K562 (cell line): Measurements from ENCODE around the gene ANO2. TPM values are rescaled to one million over a fixed set of nuclear protein-coding genes. Genes with fewer than 3 reads are reported as not detected.

Source experiments
- ATAC-seq: fragments of 200-7000 bp; cut with Tn5 transposase; 3 replicates; pipeline ENCODE4 v1.9.1; 2020; ENCODE audit warnings: moderate library complexity
- BruUV-seq: library from RNA; stranded (reverse); fragments of 400-500 nt; replicated peaks from 2 replicates; lab custom pipeline; 2021; lab: Mats Ljungman, UMichigan
- CTCF ChIA-PET: fragments of 300-600 bp; formaldehyde crosslinking; extraction: SDS; loops from one replicate; lab custom pipeline; 2021; ENCODE audit warnings: low intra/inter-chr PET ratio; lab: Yijun Ruan, JAX
- POLR2A ChIA-PET: fragments of 300-600, 350-650 bp; sonication (Branson Sonifier 250); formaldehyde crosslinking; extraction: SDS; loops from one replicate; lab custom pipeline; 2021; ENCODE audit warnings: antibody characterized with exemption, inconsistent platforms; lab: Yijun Ruan, JAX
- DNase-seq, 4 experiments: peaks; one replicate each; pipeline versions ENCODE4 v3.0.0 to v3.0.0-alpha.2; 2011 to 2018; ENCODE audit warnings: low spot score in 3 of 4, mixed read lengths in 3 of 4; ENCODE audit errors: extremely low read depth in 1 of 4
- FAIRE-seq: peaks from 2 replicates; lab custom pipeline; 2011; peaks lifted over from hg19 to GRCh38; lab: Jason Lieb, UNC
- H2AFZ ChIP-seq: 2 replicates; pipeline ENCODE4 v1.6.0; 2011; ENCODE audit warnings: low read depth, low read length, control low read depth, inconsistent platforms
- H3K27ac ChIP-seq: fragments of 200-600 bp; 3 replicates; pipeline ENCODE4 v1.8.0; 2011; ENCODE audit warnings: low read depth, mild to moderate bottlenecking, control low read depth, inconsistent platforms, low read length, moderate library complexity, mixed read lengths; ENCODE audit errors: extremely low read depth
- H3K27me3 ChIP-seq, 2 experiments: fragments of 300-600 bp in 1 of 2; 2 replicates in 1 of 2; 3 replicates in 1 of 2; pipeline versions ENCODE4 v1.6.0 to v1.8.0; 2011; ENCODE audit warnings: inconsistent platforms in 2 of 2, low read length in 2 of 2, mild to moderate bottlenecking in 1 of 2, mixed read lengths in 1 of 2, moderate library complexity in 1 of 2; ENCODE audit not compliant: control insufficient read depth in 2 of 2, insufficient read depth in 2 of 2
- H3K36me3 ChIP-seq: fragments of 300-600 bp; 3 replicates; pipeline ENCODE4 v1.8.0; 2011; ENCODE audit warnings: mild to moderate bottlenecking, low read length, inconsistent platforms; ENCODE audit not compliant: control insufficient read depth, insufficient read depth
- H3K4me1 ChIP-seq, 2 experiments: fragments of 200-600 bp in 1 of 2; replicated peaks in 1 of 2; 2 replicates in 1 of 2; 3 replicates in 1 of 2; pipeline versions ENCODE4 v1.5.1 to v1.8.0; 2011; ENCODE audit warnings: inconsistent platforms in 2 of 2, low read length in 2 of 2, mild to moderate bottlenecking in 1 of 2, mixed read lengths in 1 of 2, moderate library complexity in 1 of 2; ENCODE audit not compliant: control insufficient read depth in 2 of 2, insufficient read depth in 2 of 2
- H3K4me2 ChIP-seq: 2 replicates; pipeline ENCODE4 v1.6.1; 2011; ENCODE audit warnings: low read length, control low read depth, inconsistent platforms, mixed read lengths; ENCODE audit not compliant: insufficient read depth
- H3K4me3 ChIP-seq: fragments of 200-600 bp; sonication (generic), shearing (Covaris generic); 2 replicates; pipeline ENCODE4 v1.5.1; 2016; ENCODE audit warnings: control low read depth, inconsistent platforms
- H3K79me2 ChIP-seq: fragments of 200-600 bp; 3 replicates; pipeline ENCODE4 v1.8.0; 2011; ENCODE audit warnings: low read length, inconsistent platforms; ENCODE audit not compliant: control insufficient read depth, insufficient read depth
- H3K9ac ChIP-seq, 2 experiments: 2 replicates each; pipeline versions ENCODE4 v1.6.0 to v1.6.1; 2011; ENCODE audit warnings: low read depth in 2 of 2, low read length in 2 of 2, control low read depth in 1 of 2, inconsistent platforms in 1 of 2, mild to moderate bottlenecking in 1 of 2, mixed read lengths in 1 of 2; ENCODE audit not compliant: insufficient read depth in 1 of 2
- H3K9me1 ChIP-seq: one replicate; pipeline ENCODE4 v1.6.0; 2011; ENCODE audit warnings: inconsistent platforms, mild to moderate bottlenecking, low read length, moderate library complexity; ENCODE audit not compliant: control insufficient read depth, insufficient read depth
- H3K9me3 ChIP-seq: replicated peaks from 2 replicates; pipeline ENCODE4 v1.5.1; 2011; ENCODE audit warnings: low read depth, low read length, inconsistent platforms; ENCODE audit not compliant: control insufficient read depth, insufficient read depth
- H4K20me1 ChIP-seq: replicated peaks from 2 replicates; pipeline ENCODE4 v1.6.1; 2011; ENCODE audit warnings: low read length, inconsistent platforms, mixed read lengths; ENCODE audit not compliant: control insufficient read depth, insufficient read depth
- ELF1 ChIP-seq: fragments of 200-800 bp; sonication (Bioruptor generic); IDR thresholded peaks from 2 replicates; pipeline ENCODE4 v1.6.1; 2016; ENCODE audit warnings: missing genetic modification characterization, missing compliant biosample characterization
- MBD2 ChIP-seq: sonication (generic); IDR thresholded peaks from 2 replicates; pipeline ENCODE4 v1.6.1; 2016; ENCODE audit warnings: low read depth, borderline replicate concordance
- MITF ChIP-seq: IDR thresholded peaks from 2 replicates; pipeline ENCODE4 v1.6.1; 2014; ENCODE audit warnings: antibody characterized with exemption
- TRIM25 ChIP-seq: fragments of 450-650 bp; IDR thresholded peaks from 2 replicates; pipeline ENCODE4 v1.7.0; 2016; ENCODE audit warnings: borderline replicate concordance
- WGBS: fragments of 100-300 bp; shearing (Covaris generic); methylation state at CpG from one replicate; pipeline ENCODE4 v1.1.6; 2016; ENCODE audit warnings: low coverage, mixed read lengths; ENCODE audit not compliant: insufficient coverage; ENCODE audit errors: missing lambda C conversion rate; 5-methylcytosine and 5-hydroxymethylcytosine counted together
- in situ Hi-C: fragments of 300-500 bp; cut with MboI; formaldehyde crosslinking; loops from 4 replicates; pipeline ENCODE4 v1.15.0; 2018; ENCODE audit warnings: inconsistent platforms, mixed read lengths
- intact Hi-C: fragments of 100-400 bp; cut with micrococcal nuclease; formaldehyde crosslinking; loops from 2 replicates; pipeline ENCODE4 v1.14.2; 2022
- polyA plus RNA-seq, 8 experiments: library from polyadenylated mRNA; depleted of rRNA in 4 of 8; stranded (reverse) in 5 of 8; unstranded in 3 of 8; fragments of >200 nt; fragmentation: Nextera tagmentation in 2 of 8; fragmentation: Illumina TruSeq in 1 of 8; extraction: Ambion mirVana in 2 of 8; extraction: Trizol in 1 of 8; gene quantifications; 2 replicates each; pipeline versions ENCODE4 v1.2.1 to v1.2.3, GENCODE V29; 2011 to 2014; ENCODE audit warnings: inconsistent platforms in 1 of 8, missing spikeins in 1 of 8
- total RNA-seq, 7 experiments: library from RNA; depleted of rRNA in 6 of 7; stranded (reverse); fragments of >200 nt in 6 of 7; fragmentation: Illumina TruSeq in 2 of 7; extraction: Trizol in 2 of 7; gene quantifications; 2 replicates each; pipeline versions ENCODE4 v1.2.1 to v1.2.3, GENCODE V29; 2011 to 2021; ENCODE audit warnings: low replicate concordance in 1 of 7
- TF ChIP-seq, protein P1 (sequence below), 2 experiments: fragments of 450-650 bp; formaldehyde crosslinking in 1 of 2; IDR thresholded peaks; 2 replicates each; pipeline versions ENCODE4 v1.4.0 to v1.6.1; 2014 to 2020; ENCODE audit warnings: mild to moderate bottlenecking in 2 of 2, borderline replicate concordance in 1 of 2, low read depth in 1 of 2
- TF ChIP-seq, protein P2 (sequence below): fragments of 450-650 bp; formaldehyde crosslinking; IDR thresholded peaks from 2 replicates; pipeline ENCODE4 v1.4.0; 2022; ENCODE audit warnings: mild to moderate bottlenecking, moderate library complexity

ANO2 gene
- total and polyA plus RNA-seq, 9 of the 15 experiments (the other 6 are each of a cell fraction or from before 2014, with no cell fraction given) = 0.64 TPM; not detected in 8

GRCh38 chr12:5628501-5628900 is 316.6 kb downstream of the ANO2 start:
- ATAC-seq = no peak
- Histone ChIP-seq H3K36me3 (no peaks in the 10 kb centered on the region), H3K79me2 (no peaks in the 10 kb centered on the region), H3K9me3 (no peaks in the 10 kb centered on the region), H3K27me3 (peaks cover 4 to 31% of the 10 kb centered on the region in 2 experiments; a peak in 2 of 5 replicates), H3K4me2 (no peak overlapping the region), H3K4me1 (no peaks in the 10 kb centered on the region), H4K20me1 (no peaks in the 10 kb centered on the region), H2AFZ (no peak overlapping the region), H3K4me3 (no peak overlapping the region), H3K9ac (no peak overlapping the region), H3K27ac (no peak overlapping the region), H3K9me1 (no peaks in the 10 kb centered on the region)
- FAIRE-seq = no peak
- BruUV-seq = no TSS peak
- CTCF ChIA-PET = no interaction called here
- in situ Hi-C loops (no loop called here), intact Hi-C loops (no loop called here)
- no peak for DNase-seq
- WGBS = 77% methylated on average over 8 of the region's 8 CpGs
- POLR2A ChIA-PET = no interaction called here
- TF ChIP-seq, protein P1, sequence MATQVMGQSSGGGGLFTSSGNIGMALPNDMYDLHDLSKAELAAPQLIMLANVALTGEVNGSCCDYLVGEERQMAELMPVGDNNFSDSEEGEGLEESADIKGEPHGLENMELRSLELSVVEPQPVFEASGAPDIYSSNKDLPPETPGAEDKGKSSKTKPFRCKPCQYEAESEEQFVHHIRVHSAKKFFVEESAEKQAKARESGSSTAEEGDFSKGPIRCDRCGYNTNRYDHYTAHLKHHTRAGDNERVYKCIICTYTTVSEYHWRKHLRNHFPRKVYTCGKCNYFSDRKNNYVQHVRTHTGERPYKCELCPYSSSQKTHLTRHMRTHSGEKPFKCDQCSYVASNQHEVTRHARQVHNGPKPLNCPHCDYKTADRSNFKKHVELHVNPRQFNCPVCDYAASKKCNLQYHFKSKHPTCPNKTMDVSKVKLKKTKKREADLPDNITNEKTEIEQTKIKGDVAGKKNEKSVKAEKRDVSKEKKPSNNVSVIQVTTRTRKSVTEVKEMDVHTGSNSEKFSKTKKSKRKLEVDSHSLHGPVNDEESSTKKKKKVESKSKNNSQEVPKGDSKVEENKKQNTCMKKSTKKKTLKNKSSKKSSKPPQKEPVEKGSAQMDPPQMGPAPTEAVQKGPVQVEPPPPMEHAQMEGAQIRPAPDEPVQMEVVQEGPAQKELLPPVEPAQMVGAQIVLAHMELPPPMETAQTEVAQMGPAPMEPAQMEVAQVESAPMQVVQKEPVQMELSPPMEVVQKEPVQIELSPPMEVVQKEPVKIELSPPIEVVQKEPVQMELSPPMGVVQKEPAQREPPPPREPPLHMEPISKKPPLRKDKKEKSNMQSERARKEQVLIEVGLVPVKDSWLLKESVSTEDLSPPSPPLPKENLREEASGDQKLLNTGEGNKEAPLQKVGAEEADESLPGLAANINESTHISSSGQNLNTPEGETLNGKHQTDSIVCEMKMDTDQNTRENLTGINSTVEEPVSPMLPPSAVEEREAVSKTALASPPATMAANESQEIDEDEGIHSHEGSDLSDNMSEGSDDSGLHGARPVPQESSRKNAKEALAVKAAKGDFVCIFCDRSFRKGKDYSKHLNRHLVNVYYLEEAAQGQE (IDR thresholded peaks at IDR 0.05; ENCODE audit: borderline replicate concordance) = no peak
- TF ChIP-seq, protein P1 (CRISPR knock-in tag; IDR thresholded peaks at IDR 0.05; ENCODE audit: low read depth) = no peak
- TF ChIP-seq TRIM25 = no peak
- TF ChIP-seq ELF1 (tag) = no peak
- no peak for TF ChIP-seq MBD2
- TF ChIP-seq MITF = no peak
- TF ChIP-seq, protein P2, sequence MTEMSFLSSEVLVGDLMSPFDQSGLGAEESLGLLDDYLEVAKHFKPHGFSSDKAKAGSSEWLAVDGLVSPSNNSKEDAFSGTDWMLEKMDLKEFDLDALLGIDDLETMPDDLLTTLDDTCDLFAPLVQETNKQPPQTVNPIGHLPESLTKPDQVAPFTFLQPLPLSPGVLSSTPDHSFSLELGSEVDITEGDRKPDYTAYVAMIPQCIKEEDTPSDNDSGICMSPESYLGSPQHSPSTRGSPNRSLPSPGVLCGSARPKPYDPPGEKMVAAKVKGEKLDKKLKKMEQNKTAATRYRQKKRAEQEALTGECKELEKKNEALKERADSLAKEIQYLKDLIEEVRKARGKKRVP = no peak
